HPDE6-E6E7 (cell line): ENCODE results near the gene FKBP15.
"Not testable (repeated sequence)": the region's sequence is repeated elsewhere in the genome, so short reads cannot be mapped to it uniquely, and the experiment has no call there.

Source experiments
- DNase-seq: peaks from one replicate; pipeline ENCODE4 v3.0.0; 2011; ENCODE audit warnings: missing footprints; ENCODE audit errors: extremely low spot score

FKBP15 gene

GRCh38 chr9:113235701-113236255 lies 14.7 kb upstream of the FKBP15 start:
- not testable (repeated sequence) for DNase-seq

DNA sequence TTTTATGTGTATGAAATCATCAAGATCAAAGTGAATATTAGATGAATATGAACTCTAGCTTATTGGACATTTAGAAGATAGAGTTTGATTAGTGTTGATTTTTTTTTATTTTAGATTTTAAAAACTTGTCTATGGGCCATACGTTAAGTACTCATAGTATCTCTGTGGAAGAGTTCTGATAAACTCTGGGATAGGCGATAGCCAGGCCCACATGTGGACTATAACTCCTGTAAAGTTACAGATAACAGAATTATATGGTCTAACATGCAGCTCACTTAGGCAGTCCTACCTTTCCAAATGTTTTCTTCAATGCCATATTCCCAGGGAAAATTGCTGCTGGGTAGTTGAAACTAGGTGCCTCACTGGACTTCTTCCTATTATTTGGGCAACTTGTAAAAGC lies 10.6 kb upstream of the FKBP15 start:
- DNase-seq = no peak

DNA sequence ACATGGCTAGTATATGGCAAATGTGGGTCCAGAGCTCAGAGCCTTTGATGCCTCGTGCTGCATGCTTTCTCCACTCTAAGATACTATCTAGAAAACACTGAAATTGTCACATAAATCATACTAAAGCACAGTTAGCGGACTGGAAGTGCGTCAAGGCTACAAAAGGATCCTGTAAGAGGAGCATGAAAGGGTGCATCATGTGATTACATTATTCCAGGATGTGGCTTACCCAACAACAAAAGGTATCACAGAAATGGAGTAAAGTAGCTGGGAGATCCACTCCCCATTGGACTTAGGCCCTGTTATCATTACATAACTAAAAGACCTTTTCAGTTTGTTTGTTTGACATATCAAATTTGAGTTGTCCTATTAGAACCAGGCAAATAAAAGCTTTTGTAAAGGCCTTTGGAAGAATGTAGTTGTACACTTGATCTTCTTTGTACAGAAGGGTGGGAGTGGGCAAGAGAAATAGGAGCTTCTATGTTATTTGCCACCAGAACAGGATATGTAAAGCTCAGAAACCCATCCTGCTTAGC lies 7.1 kb upstream of the FKBP15 start:
- DNase-seq = no peak

- DNase-seq = no peak
These were observed 6.4 kb upstream of the FKBP15 start for GRCh38 chr9:113227436-113227835.

- no peak for DNase-seq
These were observed 2.9 kb upstream of the FKBP15 start for GRCh38 chr9:113223963-113224362.

DNA sequence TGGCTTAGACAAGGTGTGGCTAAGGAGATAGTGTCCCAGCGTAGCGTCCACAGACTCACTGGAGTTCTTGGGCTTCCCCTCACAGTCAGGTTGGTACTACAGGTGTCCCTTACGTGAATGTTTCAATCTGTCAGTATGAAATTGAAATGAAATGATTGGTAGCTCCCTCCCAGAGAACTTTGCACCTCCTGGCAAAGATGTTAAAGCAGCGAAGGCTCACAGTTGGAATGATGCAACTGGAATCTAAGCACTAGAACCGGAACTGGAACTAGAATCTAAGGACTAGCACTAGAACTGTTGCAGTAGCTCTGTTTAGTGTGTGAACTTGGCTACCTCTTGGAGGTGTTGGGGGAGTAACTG lies 1.4 kb upstream of the FKBP15 start:
- peak; percentile 4 for DNase-seq

DNA sequence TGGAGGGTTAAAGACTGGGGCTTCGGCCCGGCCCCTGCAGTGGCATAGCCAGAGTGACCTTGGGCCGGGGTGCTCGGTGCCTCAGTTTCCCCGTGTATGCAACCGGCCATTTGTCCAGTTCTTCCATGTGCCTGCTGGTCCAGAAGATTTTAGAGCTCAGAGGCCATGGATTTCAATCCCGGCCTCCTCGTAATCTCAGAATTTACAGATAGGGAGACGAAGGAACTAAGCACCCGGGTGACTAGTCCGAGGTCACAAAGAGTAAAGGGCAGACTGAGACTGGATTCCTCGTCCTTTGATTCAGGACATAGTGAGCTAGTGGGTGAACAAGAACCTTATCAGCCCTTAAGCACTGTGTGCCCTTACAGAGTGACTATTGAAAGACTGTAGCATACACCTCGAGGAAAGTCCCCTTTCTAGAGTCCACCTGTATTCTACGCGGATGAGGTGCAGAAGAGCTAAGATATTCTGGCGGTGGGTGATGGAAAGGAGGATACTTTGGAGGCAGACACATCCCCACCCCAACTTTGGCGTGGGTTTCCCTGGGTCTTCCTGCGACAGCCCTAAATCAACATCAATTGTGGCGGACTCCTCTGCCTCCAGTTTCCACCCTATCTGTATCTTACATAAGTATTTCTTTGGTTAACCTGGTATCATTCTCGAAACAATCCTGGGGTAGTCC lies 864 bp upstream of the FKBP15 start:
- DNase-seq = peak; percentile 11

DNA sequence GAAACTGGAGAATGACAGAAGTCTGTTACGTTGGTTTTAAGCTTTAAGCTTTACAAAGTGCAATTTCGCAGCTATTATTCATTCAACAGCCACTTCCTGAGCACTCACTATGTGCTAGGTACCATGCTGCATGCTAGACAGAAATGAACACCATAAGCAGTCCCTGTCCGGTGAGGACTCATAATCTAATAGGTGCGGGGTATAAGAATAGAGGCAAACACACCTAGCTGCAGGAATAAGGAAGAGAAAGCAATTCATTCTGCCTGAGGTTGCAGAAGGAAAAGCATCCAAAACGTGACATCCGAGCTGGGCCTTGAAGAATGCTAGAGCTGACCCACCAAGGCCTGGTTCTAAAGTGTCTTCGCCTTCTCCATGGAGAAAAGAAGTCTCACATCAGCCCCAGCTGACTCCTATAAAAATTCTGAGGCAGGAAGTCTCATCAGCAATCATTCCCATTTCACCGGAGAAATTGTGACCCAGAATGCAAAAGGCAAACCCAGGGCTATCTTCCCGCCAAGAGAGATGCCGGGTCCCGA lies 542 bp downstream of the FKBP15 start:
- peak; percentile 10 for DNase-seq

GRCh38 chr9:113219969-113220368 lies 1.1 kb downstream of the FKBP15 start:
- DNase-seq = no peak

DNA sequence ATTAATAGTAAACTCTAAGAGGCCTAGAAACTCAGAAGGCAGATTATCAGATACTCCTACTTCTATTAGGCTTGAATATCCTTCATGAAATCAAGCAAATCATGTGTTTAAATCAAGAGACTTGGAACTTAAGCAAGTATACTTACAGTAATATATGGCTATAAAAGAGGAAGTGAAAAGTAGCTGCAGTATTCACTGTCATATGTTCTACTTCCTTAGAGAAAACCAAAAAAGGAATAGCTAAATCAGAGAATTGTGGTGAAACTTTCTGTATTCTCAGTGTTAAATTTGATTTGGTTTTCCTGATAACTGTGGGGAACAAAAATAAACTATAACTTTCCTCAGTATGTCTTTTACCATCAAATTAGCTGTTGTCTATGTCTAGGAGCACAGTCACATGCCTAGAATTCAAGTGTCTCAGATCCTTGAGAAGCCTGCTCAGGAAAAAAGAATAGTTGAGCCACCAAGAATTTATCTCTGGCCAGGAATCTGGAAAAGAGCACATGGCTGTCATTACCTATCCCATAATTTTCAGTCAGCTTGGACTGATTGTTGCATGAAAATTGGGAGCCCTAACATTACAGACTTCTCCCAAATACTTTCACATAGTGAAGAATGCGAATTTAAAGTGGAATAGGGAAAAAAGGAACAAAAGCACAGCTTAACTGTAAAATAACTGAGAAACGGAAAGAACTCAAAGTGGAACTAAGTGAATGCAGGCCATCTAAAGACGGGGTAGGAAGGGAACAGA lies 1.7 kb downstream of the FKBP15 start:
- DNase-seq = no peak

DNA sequence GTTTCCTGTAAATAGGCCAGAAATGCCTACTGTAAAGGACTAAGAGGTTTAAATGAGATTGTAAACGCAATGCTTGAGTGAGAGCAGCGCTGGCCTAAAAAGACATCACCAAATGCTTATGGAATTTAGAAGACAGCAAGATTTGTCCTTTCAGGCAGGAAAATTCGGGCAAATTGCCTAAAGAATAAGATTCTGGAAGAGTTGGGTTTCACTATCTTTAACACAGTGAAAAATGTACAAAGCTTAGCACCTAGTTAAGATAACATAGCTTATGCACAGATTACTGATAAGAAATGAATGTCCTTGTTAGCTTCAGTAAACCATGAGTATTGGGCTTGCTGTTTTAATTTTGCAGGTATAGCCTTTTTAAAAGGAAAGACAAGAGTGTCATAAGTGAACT lies 4.7 kb downstream of the FKBP15 start:
- DNase-seq = no peak

GRCh38 chr9:113215132-113215531 lies 5.9 kb downstream of the FKBP15 start:
- DNase-seq = peak; percentile 12

DNA sequence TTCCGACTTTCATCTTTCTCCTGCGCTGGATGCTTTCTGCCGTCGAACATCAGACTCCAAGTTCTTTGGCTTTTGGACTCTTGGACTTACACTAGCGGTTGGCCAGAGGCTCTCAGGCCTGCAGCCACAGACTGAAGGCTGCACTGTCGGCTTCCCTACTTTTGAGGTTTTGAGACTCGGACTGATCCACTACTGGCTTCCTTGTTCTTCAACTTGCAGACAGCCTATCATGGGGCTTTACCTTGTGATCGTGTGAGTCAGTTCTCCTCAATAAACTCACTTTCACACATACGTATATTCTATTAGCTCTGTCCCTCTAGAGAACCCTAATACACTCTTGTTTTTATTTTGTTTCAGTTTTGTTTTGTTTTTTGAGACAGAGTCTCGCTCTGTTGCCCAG lies 10.3 kb downstream of the FKBP15 start:
- DNase-seq = no peak

- no peak for DNase-seq
These were observed 15.2 kb downstream of the FKBP15 start for GRCh38 chr9:113205861-113206260.

DNA sequence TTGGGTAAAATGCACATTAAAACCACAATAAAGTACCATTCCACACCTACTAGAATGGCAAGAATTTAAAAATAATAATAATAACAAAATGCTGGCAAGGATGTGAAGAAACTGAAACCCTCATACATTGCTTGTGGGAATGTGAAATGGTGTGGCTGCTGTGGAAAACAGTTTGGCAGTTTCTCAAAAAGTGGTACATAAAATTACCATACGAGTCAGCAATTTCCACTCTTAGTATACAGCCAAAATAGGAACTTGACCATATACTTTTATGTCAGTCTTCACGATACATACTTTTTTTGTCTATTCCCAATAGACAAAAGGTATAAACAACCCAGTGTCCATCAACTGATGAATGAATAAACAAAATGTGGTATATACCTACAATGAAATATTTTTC lies 15.6 kb downstream of the FKBP15 start:
- no peak for DNase-seq

DNA sequence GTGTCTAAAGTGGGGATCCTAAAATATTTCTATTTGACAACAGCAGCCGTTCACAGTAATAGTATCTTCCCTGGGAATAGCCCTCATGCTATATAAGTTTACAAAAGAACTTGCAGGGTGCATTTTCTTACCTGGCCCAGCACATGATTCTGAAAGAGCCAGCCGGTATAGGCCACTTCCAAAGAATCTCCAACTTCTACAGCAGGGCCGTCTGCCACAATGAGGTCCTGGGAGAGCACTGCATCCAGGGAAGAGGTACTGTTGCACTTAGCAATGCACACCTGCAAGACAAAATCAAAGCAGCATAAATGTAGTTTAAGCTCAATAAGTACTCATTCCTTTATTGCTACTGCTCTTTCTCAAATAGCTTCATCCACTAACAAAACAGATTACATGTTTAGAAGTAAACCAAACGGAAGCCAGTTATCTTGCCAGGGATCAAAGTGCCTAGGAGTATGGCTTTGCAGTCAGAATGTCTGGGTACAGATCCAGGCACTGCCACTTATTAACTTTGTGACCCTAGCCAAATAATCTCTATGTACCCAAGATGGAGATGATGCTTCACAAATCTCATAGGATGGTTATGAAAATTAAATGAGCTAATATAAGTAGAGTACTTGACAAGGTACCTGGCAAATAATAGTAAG lies 21.3 kb downstream of the FKBP15 start:
- DNase-seq = no peak

GRCh38 chr9:113192455-113192854 lies 28.6 kb downstream of the FKBP15 start:
- DNase-seq = no peak

DNA sequence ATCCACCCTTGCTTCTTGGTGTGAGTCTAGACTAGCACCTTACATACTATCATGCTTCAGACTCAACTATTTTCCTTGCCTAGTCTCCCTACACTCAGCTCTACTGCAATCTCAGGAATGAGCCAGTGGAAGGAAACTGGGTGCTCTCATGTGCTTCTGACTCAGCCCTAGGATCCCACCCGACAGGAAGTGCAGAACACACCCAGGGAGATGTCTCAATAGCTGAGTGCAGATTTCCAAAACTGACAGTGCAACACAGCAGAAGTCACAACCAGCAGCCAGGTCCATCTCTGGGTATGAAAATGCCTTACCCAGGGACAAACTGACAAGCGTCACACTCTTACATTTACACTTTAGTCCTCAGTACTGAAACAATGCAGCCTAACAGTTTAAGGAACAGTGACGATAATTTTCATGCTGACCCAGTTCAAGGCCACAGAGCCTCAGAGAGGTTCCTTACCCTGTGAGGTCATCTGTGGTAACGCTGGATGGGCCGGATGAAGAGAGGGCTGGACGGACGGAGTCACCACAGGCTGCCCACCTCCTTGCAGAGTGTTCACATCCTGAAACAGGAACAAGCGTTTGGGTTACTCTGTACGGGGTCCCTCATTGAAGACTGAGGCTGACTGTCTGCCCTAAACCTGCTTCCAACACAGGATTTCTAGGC lies 33.0 kb downstream of the FKBP15 start:
- peak; percentile 95 for DNase-seq

GRCh38 chr9:113186137-113186755 lies 34.8 kb downstream of the FKBP15 start:
- DNase-seq = no peak

GRCh38 chr9:113185271-113185670 lies 35.8 kb downstream of the FKBP15 start:
- DNase-seq = no peak

DNA sequence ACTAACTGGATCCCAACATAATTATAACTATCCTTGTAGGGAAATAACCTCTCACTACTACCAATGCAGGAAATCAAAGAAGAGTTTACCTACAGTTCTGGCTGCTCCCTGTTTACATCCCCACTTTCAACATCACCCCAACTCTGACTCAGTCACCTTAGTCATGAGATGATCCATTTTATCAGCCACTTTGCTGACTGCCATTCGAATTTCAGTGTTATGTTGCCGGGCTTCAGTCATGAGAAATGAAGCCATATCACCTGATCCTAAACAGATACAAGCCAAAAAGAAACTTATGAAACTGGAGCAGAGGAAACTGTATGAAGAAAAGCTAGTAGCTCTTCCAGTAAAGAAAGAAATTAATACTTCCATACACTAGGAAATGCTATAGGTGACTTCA lies 36.5 kb downstream of the FKBP15 start:
- DNase-seq = peak; percentile 51
